Parietal lobe (tissue), 2 donors: ENCODE results near the gene TPCN1. TPM values are rescaled to one million over a fixed set of nuclear protein-coding genes. Genes with fewer than 3 reads are reported as not detected.

Experiments
- small RNA-seq: library from RNA; depleted of rRNA; stranded (forward); fragments of <200 nt; gene quantifications from one replicate; pipeline ENCODE3, GENCODE V24; 2014; ENCODE audit warnings: low replicate concordance
- total RNA-seq: library from RNA; depleted of rRNA; stranded (reverse); fragments of >200 nt; gene quantifications from one replicate; pipeline ENCODE4 v1.2.3, GENCODE V29; 2014

Gene TPCN1
- 8.5 TPM for total RNA-seq

GRCh38 chr12:113221181-113221996, at the start of gene TPCN1:
TPCN1 (plus strand) TSS chr12:113221464; CDS start chr12:113226853, 5,389 bp downstream.

GRCh38 chr12:113185180-113186032, 35.9 kb upstream of the TPCN1 start, which contains the start of the genes DDX54 and RITA1:
DDX54 (minus strand) TSS chr12:113185478; CDS start chr12:113185451, 27 bp downstream.
RITA1 (plus strand) TSS chr12:113185721; CDS start chr12:113186747, 1,026 bp downstream.

GRCh38 chr12:113334786-113335539, 113.7 kb downstream of the TPCN1 start, which contains the start of gene SLC8B1:
SLC8B1 (minus strand) TSS chr12:113335109; CDS start chr12:113332878, 2,231 bp downstream.

Small RNA genes within 50 kb of the gene (small RNA-seq; reads per million reads assigned to genes)
- gene MIR6762 (not detected), gene RF00019 (not detected)

Other genes with a start within 250 kb of the TPCN1 start
- gene OAS2, start 242.9 kb upstream of the TPCN1 start, total RNA-seq = 2.5 TPM
- 37.2 TPM for gene DTX1, start 164.7 kb upstream of the TPCN1 start, total RNA-seq
- 2.8 TPM for gene RASAL1, start 85.7 kb upstream of the TPCN1 start, total RNA-seq
- not detected for gene CFAP73, start 71.7 kb upstream of the TPCN1 start, total RNA-seq
- 18.5 TPM for gene DDX54, start 36.0 kb upstream of the TPCN1 start, total RNA-seq
- gene RITA1, start 35.7 kb upstream of the TPCN1 start, total RNA-seq = 8.5 TPM
- gene SLC8B1, start 113.6 kb downstream of the TPCN1 start, total RNA-seq = 5.6 TPM
- 14.7 TPM for gene PLBD2, start 137.1 kb downstream of the TPCN1 start, total RNA-seq
- not detected for gene SDS, start 182.4 kb downstream of the TPCN1 start, total RNA-seq
- gene SDSL, start 200.9 kb downstream of the TPCN1 start, total RNA-seq = 0.94 TPM